K562 (cell line): ENCODE results near the gene TOMM6. TPM values are rescaled to one million over a fixed set of nuclear protein-coding genes. Genes with fewer than 3 reads are reported as not detected.

ENCODE experiments used
- ATF4 ChIP-seq: fragments of 450-650 bp; formaldehyde crosslinking; IDR thresholded peaks from 2 replicates; pipeline ENCODE4 v1.4.0; 2022; ENCODE audit warnings: mild to moderate bottlenecking, moderate library complexity
- CBFB ChIP-seq: sonication (generic); formaldehyde crosslinking; IDR thresholded peaks from 2 replicates; pipeline ENCODE4 v1.4.0; 2020; ENCODE audit warnings: mild to moderate bottlenecking, missing genetic modification reagents
- CEBPB ChIP-seq: fragments of 450-650 bp; IDR thresholded peaks from 2 replicates; pipeline ENCODE4 v1.6.1; 2016; ENCODE audit warnings: missing genetic modification characterization, missing compliant biosample characterization
- ESRRB ChIP-seq: fragments of 250-450 bp; sonication (Bioruptor Pico); IDR thresholded peaks from 2 replicates; pipeline ENCODE4 v1.5.0; 2020; ENCODE audit warnings: mild to moderate bottlenecking, moderate library complexity, borderline replicate concordance
- EWSR1 ChIP-seq: fragments of 450-650 bp; IDR thresholded peaks from 2 replicates; pipeline ENCODE4 v1.6.1; 2018; ENCODE audit warnings: borderline replicate concordance, mild to moderate bottlenecking, low read depth, moderate library complexity; ENCODE audit not compliant: partially characterized antibody
- GTF2F1 ChIP-seq: IDR thresholded peaks from 2 replicates; pipeline ENCODE4 v1.6.1; 2011; ENCODE audit warnings: low read depth, low read length, improper control_type of control experiment
- HNRNPUL1 ChIP-seq: fragments of 200-400 bp; formaldehyde crosslinking; IDR thresholded peaks from 2 replicates; pipeline ENCODE4 v1.6.1; 2017; ENCODE audit warnings: low read length
- LCOR ChIP-seq: sonication (generic); formaldehyde crosslinking; IDR thresholded peaks from 2 replicates; pipeline ENCODE4 v1.8.0; 2022; ENCODE audit warnings: mild to moderate bottlenecking, missing genetic modification reagents
- MTA1 ChIP-seq: fragments of 450-650 bp; IDR thresholded peaks from 2 replicates; pipeline ENCODE4 v1.6.1; 2017; ENCODE audit warnings: borderline replicate concordance
- NEUROD1 ChIP-seq: fragments of 150-350 bp; IDR thresholded peaks from 2 replicates; pipeline ENCODE4 v1.6.1; 2014; ENCODE audit warnings: borderline replicate concordance, low read length, low read depth; ENCODE audit not compliant: partially characterized antibody
- NR2F6 ChIP-seq: fragments of 450-650 bp; formaldehyde crosslinking; IDR thresholded peaks from 2 replicates; pipeline ENCODE4 v1.4.0; 2020; ENCODE audit warnings: mild to moderate bottlenecking
- RFX5 ChIP-seq: IDR thresholded peaks from 2 replicates; pipeline ENCODE4 v1.6.1; 2011; ENCODE audit warnings: low read depth, mild to moderate bottlenecking, improper control_type of control experiment, low read length
- RNF2 ChIP-seq: sonication (generic); IDR thresholded peaks from 2 replicates; pipeline ENCODE4 v1.6.1; 2016
- SETDB1 ChIP-seq: IDR thresholded peaks from one replicate; pipeline ENCODE4 v1.6.1; 2012; ENCODE audit warnings: low read length, control low read depth, inconsistent platforms
- SMARCA4 ChIP-seq: fragments of 450-650 bp; IDR thresholded peaks from 2 replicates; pipeline ENCODE4 v1.6.1; 2016
- SP1 ChIP-seq: sonication (generic); formaldehyde crosslinking; IDR thresholded peaks from 2 replicates; pipeline ENCODE4 v1.8.1; 2022; ENCODE audit warnings: mild to moderate bottlenecking, missing genetic modification reagents
- WHSC1 ChIP-seq: IDR thresholded peaks from one replicate; pipeline ENCODE4 v1.6.1; 2012; ENCODE audit warnings: low read length, control low read depth, inconsistent platforms
- ZNF121 ChIP-seq: sonication (generic); formaldehyde crosslinking; conservative IDR thresholded peaks from 2 replicates; pipeline ENCODE4 v1.8.0; 2022; ENCODE audit warnings: missing genetic modification reagents
- ZNF431 ChIP-seq: sonication (generic); formaldehyde crosslinking; IDR thresholded peaks from 2 replicates; pipeline ENCODE4 v1.8.0; 2022; ENCODE audit warnings: mild to moderate bottlenecking, missing genetic modification reagents
- ZNF445 ChIP-seq: fragments of 250-450 bp; sonication (Bioruptor Pico); IDR thresholded peaks from 2 replicates; pipeline ENCODE4 v1.4.0; 2020; ENCODE audit warnings: low read depth, mild to moderate bottlenecking, moderate library complexity
- ZNF507 ChIP-seq: conservative IDR thresholded peaks from 2 replicates; pipeline ENCODE4 v1.6.1; 2017; ENCODE audit warnings: missing genetic modification characterization, missing compliant biosample characterization
- ZNF589 ChIP-seq: fragments of 200-800 bp; sonication (Bioruptor generic); IDR thresholded peaks from 2 replicates; pipeline ENCODE4 v1.6.1; 2016; ENCODE audit warnings: low read depth, missing genetic modification characterization, missing compliant biosample characterization
- ZSCAN29 ChIP-seq: fragments of 450-650 bp; IDR thresholded peaks from 2 replicates; pipeline ENCODE4 v1.6.1; 2017
- polyA plus RNA-seq, 8 experiments: library from polyadenylated mRNA; depleted of rRNA in 4 of 8; stranded (reverse) in 5 of 8; unstranded in 3 of 8; fragments of >200 nt; fragmentation: Nextera tagmentation in 2 of 8; fragmentation: Illumina TruSeq in 1 of 8; extraction: Ambion mirVana in 2 of 8; extraction: Trizol in 1 of 8; gene quantifications; 2 replicates each; pipeline versions ENCODE4 v1.2.1 to v1.2.3, GENCODE V29; 2011 to 2014; ENCODE audit warnings: inconsistent platforms in 1 of 8, missing spikeins in 1 of 8
- total RNA-seq, 7 experiments: library from RNA; depleted of rRNA in 6 of 7; stranded (reverse); fragments of >200 nt in 6 of 7; fragmentation: Illumina TruSeq in 2 of 7; extraction: Trizol in 2 of 7; gene quantifications; 2 replicates each; pipeline versions ENCODE4 v1.2.1 to v1.2.3, GENCODE V29; 2011 to 2021; ENCODE audit warnings: low replicate concordance in 1 of 7
- TF ChIP-seq, protein P1 (sequence below): sonication (generic); formaldehyde crosslinking; IDR thresholded peaks from 2 replicates; pipeline ENCODE4 v1.8.1; 2023; ENCODE audit warnings: mild to moderate bottlenecking, missing genetic modification reagents
- TF ChIP-seq, protein P2 (sequence below): fragments of 450-650 bp; conservative IDR thresholded peaks from 2 replicates; pipeline ENCODE4 v1.6.1; 2016; ENCODE audit warnings: missing genetic modification characterization, low read depth, mild to moderate bottlenecking, control low read depth, missing compliant biosample characterization

Gene TOMM6
- total and polyA plus RNA-seq, 9 of the 15 experiments (the other 6 are each of a cell fraction or from before 2014, with no cell fraction given) = 380 to 2,097 (median 1,065) TPM

DNA sequence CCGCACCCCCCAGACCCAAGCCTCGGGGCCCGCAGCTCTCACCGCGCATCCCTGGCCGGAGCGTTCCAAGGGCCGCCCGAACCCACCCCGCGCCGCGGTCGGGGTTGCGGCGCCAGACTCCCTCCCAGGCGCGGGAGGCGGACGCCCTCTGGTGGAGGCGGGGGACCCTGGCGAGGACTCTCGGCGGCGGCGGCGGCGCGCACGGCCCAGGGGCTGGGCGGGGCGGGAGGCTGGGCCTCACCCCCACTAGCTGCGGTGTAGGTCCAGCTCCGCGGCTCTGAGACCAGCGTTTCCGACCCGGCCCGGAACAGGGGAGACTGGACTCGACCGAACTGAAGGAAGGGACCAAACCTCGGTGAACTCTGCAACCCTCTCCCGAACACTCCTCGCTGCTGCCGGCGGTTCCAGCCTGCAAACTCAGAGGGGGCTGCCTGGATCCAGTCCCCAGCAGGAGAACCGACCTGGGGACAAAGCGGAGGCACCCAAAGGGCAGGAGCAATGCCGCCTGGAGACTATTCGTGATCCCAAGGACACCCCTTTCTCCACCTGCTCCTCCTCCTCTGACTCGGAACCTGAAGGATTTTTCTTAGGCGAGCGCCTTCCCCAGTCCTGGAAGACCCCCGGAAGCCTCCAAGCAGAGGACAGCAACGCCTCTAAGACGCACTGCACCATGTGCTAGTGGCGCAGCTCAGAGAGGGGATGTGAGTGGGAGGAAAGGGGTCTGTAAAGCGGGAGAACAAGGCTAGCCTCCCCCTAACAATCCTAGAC, 859 bp upstream of the TOMM6 start (continued):
- TF ChIP-seq, protein P1, sequence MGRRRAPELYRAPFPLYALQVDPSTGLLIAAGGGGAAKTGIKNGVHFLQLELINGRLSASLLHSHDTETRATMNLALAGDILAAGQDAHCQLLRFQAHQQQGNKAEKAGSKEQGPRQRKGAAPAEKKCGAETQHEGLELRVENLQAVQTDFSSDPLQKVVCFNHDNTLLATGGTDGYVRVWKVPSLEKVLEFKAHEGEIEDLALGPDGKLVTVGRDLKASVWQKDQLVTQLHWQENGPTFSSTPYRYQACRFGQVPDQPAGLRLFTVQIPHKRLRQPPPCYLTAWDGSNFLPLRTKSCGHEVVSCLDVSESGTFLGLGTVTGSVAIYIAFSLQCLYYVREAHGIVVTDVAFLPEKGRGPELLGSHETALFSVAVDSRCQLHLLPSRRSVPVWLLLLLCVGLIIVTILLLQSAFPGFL = no peak
- TF ChIP-seq RFX5 (no peak), SMARCA4 (no peak), ZNF445 (no peak), CEBPB (tag) (no peak), GTF2F1 (no peak), RNF2 (no peak), HNRNPUL1 (no peak), ZNF589 (no peak), SP1 (CRISPR knock-in tag) (peak; percentile 47), MTA1 (no peak), WHSC1 (no peak), EWSR1 (no peak), ZNF507 (tag) (no peak), NEUROD1 (no peak), NR2F6 (CRISPR knock-in tag) (no peak), ATF4 (no peak), LCOR (no peak; the same call in 1 of the 2 replicates), ZNF431 (no peak; the same call in none of the 2 replicates), SETDB1 (no peak), ESRRB (0 out of 2 replicates have a peak, but pooled peaks have one; percentile 68), ZNF121 (CRISPR knock-in tag) (no peak), CBFB (CRISPR knock-in tag) (no peak), ZSCAN29 (no peak)
- TF ChIP-seq, protein P2, sequence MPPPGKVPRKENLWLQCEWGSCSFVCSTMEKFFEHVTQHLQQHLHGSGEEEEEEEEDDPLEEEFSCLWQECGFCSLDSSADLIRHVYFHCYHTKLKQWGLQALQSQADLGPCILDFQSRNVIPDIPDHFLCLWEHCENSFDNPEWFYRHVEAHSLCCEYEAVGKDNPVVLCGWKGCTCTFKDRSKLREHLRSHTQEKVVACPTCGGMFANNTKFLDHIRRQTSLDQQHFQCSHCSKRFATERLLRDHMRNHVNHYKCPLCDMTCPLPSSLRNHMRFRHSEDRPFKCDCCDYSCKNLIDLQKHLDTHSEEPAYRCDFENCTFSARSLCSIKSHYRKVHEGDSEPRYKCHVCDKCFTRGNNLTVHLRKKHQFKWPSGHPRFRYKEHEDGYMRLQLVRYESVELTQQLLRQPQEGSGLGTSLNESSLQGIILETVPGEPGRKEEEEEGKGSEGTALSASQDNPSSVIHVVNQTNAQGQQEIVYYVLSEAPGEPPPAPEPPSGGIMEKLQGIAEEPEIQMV (tag) = no peak
